Measurements from ENCODE around the gene EPHA6. TPM values are rescaled to one million over a fixed set of nuclear protein-coding genes. Genes with fewer than 3 reads are reported as not detected.

EPHA6 gene
- total RNA-seq, 4 donors from 2014 or later: 0.94 to 1.8 (median 1.00) TPM

GRCh38 chr3:97347780-97348179, 533.4 kb downstream of the EPHA6 start:
- no peak for TF ChIP-seq CTCF (IDR thresholded peaks at IDR 0.05; ENCODE audit: low read depth)

- TF ChIP-seq CTCF (IDR thresholded peaks at IDR 0.05; ENCODE audit: low read depth): no peak
Measured at GRCh38 chr3:97350971-97351370, 536.6 kb downstream of the EPHA6 start.

GRCh38 chr3:97353176-97353575, 538.8 kb downstream of the EPHA6 start:
- no peak for TF ChIP-seq CTCF (IDR thresholded peaks at IDR 0.05; ENCODE audit: low read depth)

- TF ChIP-seq CTCF (IDR thresholded peaks at IDR 0.05; ENCODE audit: low read depth): no peak
Measured at GRCh38 chr3:97359977-97360376, 545.6 kb downstream of the EPHA6 start.

GRCh38 chr3:97360804-97361203, 546.4 kb downstream of the EPHA6 start:
- no peak for TF ChIP-seq CTCF (IDR thresholded peaks at IDR 0.05; ENCODE audit: low read depth)

GRCh38 chr3:97384583-97384982, 570.2 kb downstream of the EPHA6 start:
- no peak for TF ChIP-seq CTCF (IDR thresholded peaks at IDR 0.05; ENCODE audit: low read depth)

- TF ChIP-seq CTCF (IDR thresholded peaks at IDR 0.05; ENCODE audit: low read depth): no peak
Measured at GRCh38 chr3:97388774-97389173, 574.4 kb downstream of the EPHA6 start.
